Measurements from ENCODE around the gene PTPRN2.

GRCh38 chr7:157813053-157813452 is 774.6 kb downstream of the PTPRN2 start:
- TF ChIP-seq POLR2AphosphoS5 (IDR thresholded peaks at IDR 0.05; ENCODE audit: low read depth, low read length) (no peak), CTCF (IDR thresholded peaks at IDR 0.05) (no peak)
- TF ChIP-seq, protein P1, sequence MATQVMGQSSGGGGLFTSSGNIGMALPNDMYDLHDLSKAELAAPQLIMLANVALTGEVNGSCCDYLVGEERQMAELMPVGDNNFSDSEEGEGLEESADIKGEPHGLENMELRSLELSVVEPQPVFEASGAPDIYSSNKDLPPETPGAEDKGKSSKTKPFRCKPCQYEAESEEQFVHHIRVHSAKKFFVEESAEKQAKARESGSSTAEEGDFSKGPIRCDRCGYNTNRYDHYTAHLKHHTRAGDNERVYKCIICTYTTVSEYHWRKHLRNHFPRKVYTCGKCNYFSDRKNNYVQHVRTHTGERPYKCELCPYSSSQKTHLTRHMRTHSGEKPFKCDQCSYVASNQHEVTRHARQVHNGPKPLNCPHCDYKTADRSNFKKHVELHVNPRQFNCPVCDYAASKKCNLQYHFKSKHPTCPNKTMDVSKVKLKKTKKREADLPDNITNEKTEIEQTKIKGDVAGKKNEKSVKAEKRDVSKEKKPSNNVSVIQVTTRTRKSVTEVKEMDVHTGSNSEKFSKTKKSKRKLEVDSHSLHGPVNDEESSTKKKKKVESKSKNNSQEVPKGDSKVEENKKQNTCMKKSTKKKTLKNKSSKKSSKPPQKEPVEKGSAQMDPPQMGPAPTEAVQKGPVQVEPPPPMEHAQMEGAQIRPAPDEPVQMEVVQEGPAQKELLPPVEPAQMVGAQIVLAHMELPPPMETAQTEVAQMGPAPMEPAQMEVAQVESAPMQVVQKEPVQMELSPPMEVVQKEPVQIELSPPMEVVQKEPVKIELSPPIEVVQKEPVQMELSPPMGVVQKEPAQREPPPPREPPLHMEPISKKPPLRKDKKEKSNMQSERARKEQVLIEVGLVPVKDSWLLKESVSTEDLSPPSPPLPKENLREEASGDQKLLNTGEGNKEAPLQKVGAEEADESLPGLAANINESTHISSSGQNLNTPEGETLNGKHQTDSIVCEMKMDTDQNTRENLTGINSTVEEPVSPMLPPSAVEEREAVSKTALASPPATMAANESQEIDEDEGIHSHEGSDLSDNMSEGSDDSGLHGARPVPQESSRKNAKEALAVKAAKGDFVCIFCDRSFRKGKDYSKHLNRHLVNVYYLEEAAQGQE (IDR thresholded peaks at IDR 0.05; ENCODE audit: insufficient read depth in 1 of 2, low read depth in 2 of 2, low read length in 1 of 2), result no peak
